GM19328 (cell line): ENCODE results near the gene MRPS22.
"Not testable (repeated sequence)": the region's sequence is repeated elsewhere in the genome, so short reads cannot be mapped to it uniquely, and the experiment has no call there.

ENCODE experiments used
- ATAC-seq: cut with Tn5 transposase; IDR thresholded peaks from one replicate; pipeline ENCODE4 v1.9.1; 2021; ENCODE audit warnings: mild to moderate bottlenecking, moderate library complexity; ENCODE audit not compliant: unreplicated experiment

MRPS22 gene

DNA sequence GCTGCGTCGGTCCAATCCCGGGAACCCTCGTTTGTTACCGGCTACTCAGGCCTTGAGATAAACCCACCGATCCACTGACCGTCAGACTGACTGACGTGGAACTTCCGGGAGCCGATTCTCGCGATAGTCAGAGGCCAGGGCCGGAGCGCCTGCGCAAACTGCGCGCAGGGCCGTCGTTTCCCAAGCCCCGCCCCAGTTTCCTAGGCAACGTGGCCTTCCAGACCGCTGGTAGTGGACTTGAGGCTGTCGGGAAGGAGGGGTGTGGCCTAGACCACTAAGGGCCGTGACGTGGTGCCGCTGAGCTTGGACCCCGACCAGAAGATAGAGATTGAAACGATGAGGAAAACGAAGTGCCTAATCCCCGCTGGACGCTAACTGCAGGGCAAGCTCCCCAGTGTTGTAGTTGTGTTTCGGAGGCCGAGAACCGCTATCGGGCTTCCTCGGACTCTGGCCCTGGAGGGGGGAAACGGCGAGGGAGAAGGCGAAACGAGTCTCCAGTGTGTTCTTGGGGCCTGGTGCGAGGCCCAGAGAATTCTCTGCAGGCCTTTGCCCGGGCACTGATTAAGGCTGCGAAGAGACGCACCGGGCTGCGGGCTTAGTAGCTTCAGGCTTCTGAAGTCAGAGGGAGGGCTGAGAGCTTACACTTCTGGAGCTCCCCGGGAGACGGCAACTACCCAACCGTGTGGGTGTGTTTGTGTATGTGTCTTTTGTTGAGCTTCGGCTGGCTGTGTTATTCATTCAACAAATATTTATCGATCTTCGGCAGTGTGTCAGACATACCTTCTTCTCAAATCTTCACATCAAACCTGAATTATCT is 45.9 kb downstream of the MRPS22 start, which contains the start of gene COPB2:
Gene COPB2 (minus strand): TSS at position 96 of the 817 bp plus-strand sequence. CDS start 97 bp downstream, outside the sequence.
- ATAC-seq: peak; percentile 97

DNA sequence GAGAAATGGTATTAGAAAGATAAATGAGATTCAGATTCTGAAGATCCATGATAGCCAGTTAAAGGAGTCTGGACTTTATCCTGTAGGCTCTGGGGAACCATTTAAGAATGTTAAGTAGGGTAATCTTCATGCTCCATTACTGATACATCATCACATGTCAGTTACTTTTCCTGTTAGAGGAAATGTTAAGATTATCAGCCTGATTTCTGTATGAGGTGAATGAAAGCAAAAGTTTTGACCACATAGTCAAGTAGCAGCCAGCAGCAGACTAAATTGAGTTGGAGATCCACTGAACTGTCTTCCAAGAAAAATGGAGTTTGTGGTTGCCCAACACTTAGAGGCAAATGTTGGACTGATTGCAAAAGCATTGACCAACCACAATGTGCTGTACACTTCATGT is 50.3 kb downstream of the MRPS22 start:
- no peak for ATAC-seq

DNA sequence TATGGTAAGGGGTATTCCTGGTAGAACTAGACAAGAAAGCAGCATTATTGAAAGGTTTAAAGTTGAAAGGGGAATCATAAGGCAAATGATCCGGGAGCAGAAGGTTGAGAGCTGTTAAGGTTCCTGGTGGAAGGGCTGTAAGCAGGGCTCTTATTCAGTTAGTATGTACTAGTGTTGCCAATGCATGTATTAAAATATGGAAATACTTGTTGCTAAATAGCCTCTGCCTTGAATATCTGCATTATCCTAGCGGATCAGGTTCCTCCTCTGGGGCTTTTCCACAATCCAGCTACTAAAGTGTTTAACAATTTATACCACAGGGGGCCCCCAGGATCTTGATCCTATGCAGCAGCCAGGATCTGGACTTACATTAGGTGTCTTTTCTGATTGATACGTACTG is 52.9 kb downstream of the MRPS22 start:
- ATAC-seq: no peak

DNA sequence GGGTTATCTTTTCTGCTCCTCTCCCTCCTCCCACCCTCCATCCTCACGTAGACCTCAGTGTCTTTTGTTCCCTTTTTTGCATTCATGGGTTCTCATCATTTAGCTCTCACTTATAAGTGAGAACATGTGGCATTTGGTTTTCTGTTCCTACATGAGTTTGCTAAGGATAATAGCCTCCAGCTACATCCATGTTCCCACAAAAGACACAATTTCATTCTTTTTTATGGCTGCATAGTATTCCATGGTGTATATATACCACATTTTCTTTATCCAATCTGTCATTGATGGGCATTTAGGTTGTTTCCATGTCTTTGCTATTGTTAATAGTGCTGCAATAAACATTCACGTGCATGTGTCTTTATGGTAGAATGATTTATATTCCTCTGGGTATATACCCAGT is 57.3 kb downstream of the MRPS22 start:
- ATAC-seq: not testable (repeated sequence)
